ENCODE measurements around the gene SV2C.

- no peak for TF ChIP-seq POLR2A (IDR thresholded peaks at IDR 0.05; ENCODE audit: borderline replicate concordance, extremely low read depth, insufficient read depth, insufficient read length)
- no peak for TF ChIP-seq EZH2 (IDR thresholded peaks at IDR 0.05)
- TF ChIP-seq CTCF (IDR thresholded peaks at IDR 0.05 in 2 of 3, conservative IDR thresholded peaks at IDR 0.05 in 1 of 3; ENCODE audit: borderline replicate concordance in 1 of 3, insufficient read depth in 1 of 3, low read depth in 2 of 3, low read length in 2 of 3) = no peak
- TF ChIP-seq SIN3A (IDR thresholded peaks at IDR 0.05; ENCODE audit: low read depth) = no peak
- no peak for TF ChIP-seq RAD21 (IDR thresholded peaks at IDR 0.05; ENCODE audit: low read depth)
- TF ChIP-seq EZH2phosphoT487 (IDR thresholded peaks at IDR 0.05; ENCODE audit: borderline replicate concordance) = no peak
- no peak for TF ChIP-seq POLR2AphosphoS5 (IDR thresholded peaks at IDR 0.05; ENCODE audit: low read depth, low read length)
- TF ChIP-seq YY1 (IDR thresholded peaks at IDR 0.05; ENCODE audit: extremely low read depth, insufficient replicate concordance, low read depth, low read length) = no peak
- TF ChIP-seq ZNF274 (IDR thresholded peaks at IDR 0.05; ENCODE audit: low read depth, low read length) = no peak
- TF ChIP-seq SP1 (IDR thresholded peaks at IDR 0.05; ENCODE audit: low read depth) = no peak
- no peak for TF ChIP-seq EGR1 (IDR thresholded peaks at IDR 0.05; ENCODE audit: low read depth)
- TF ChIP-seq ZBTB33 (IDR thresholded peaks at IDR 0.05; ENCODE audit: extremely low read depth, insufficient replicate concordance, low read length) = no peak
- no peak for TF ChIP-seq TCF7L2 (IDR thresholded peaks at IDR 0.05; ENCODE audit: borderline replicate concordance, extremely low read depth, insufficient read depth, insufficient read length)
- TF ChIP-seq JUND (IDR thresholded peaks at IDR 0.05) = no peak
Measured at GRCh38 chr5:76091351-76091750, 8.2 kb downstream of the SV2C start.

Data from HCT116 (cell line).